Vagina (tissue), 2 donors: Measurements from ENCODE around the gene MAPKBP1.

Source experiments
- CTCF ChIP-seq, 3 experiments: fragments of 450-650 bp in 2 of 3; fragments of 200-600 bp in 1 of 3; sonication (generic) in 1 of 3; IDR thresholded peaks; one replicate each; pipeline ENCODE4 v1.5.1; 2017 to 2019; ENCODE audit warnings: antibody characterized with exemption in 3 of 3, mild to moderate bottlenecking in 2 of 3, moderate library complexity in 2 of 3
- POLR2AphosphoS5 ChIP-seq, 2 donors: sonication (generic); formaldehyde crosslinking; IDR thresholded peaks; one replicate each; pipeline ENCODE4 v1.9.0; 2017; ENCODE audit warnings: antibody characterized with exemption in 2 of 2, mild to moderate bottlenecking in 2 of 2, low read depth in 1 of 2; ENCODE audit not compliant: insufficient read depth in 1 of 2

- no peak for TF ChIP-seq CTCF (IDR thresholded peaks at IDR 0.05)
- no peak for TF ChIP-seq POLR2AphosphoS5 (IDR thresholded peaks at IDR 0.05; ENCODE audit: insufficient read depth in 1 of 2, low read depth in 1 of 2)
Observed at GRCh38 chr15:41819455-41820050, 45.3 kb downstream of the MAPKBP1 start.
